Endothelial cell of umbilical vein (primary cell): ENCODE measurements around the gene PCBP4. TPM values are rescaled to one million over a fixed set of nuclear protein-coding genes. Genes with fewer than 3 reads are reported as not detected.

Experiments used
- BruUV-seq: library from RNA; stranded (reverse); fragments of 400-500 nt; replicated peaks from 2 replicates; lab custom pipeline; 2021; lab: Mats Ljungman, UMichigan
- CTCF ChIA-PET: fragments of 300-600, 350-600 bp; sonication (Branson Sonifier 250); formaldehyde crosslinking; loops from one replicate; lab custom pipeline; 2021; ENCODE audit warnings: antibody characterized with exemption, inconsistent platforms; lab: Charles Lee
- POLR2A ChIA-PET: fragments of 300-600, 350-600 bp; sonication (Branson Sonifier 250); formaldehyde crosslinking; loops from one replicate; lab custom pipeline; 2021; ENCODE audit warnings: antibody characterized with exemption, inconsistent platforms; lab: Charles Lee
- DNase-seq: peaks from one replicate; pipeline ENCODE4 v3.0.0-alpha.2; 2011; ENCODE audit warnings: low read depth, low spot score
- FAIRE-seq: peaks from 2 replicates; lab custom pipeline; 2011; peaks lifted over from hg19 to GRCh38; lab: Jason Lieb, UNC
- H2AFZ ChIP-seq: 2 replicates; pipeline ENCODE4 v1.6.0; 2012; ENCODE audit warnings: low read depth, low read length, control low read depth, inconsistent platforms
- H3K27ac ChIP-seq: 2 replicates; pipeline ENCODE4 v1.5.1; 2011; ENCODE audit warnings: low read depth, mild to moderate bottlenecking, control low read depth, low read length, moderate library complexity; ENCODE audit not compliant: insufficient read depth
- H3K27me3 ChIP-seq, 2 experiments: 2 replicates each; pipeline versions ENCODE4 v1.6.0 to v1.6.1; 2011; ENCODE audit warnings: low read length in 2 of 2, mixed read lengths in 1 of 2; ENCODE audit not compliant: control insufficient read depth in 2 of 2, insufficient read depth in 2 of 2
- H3K36me3 ChIP-seq, 2 experiments: 2 replicates in 1 of 2; 3 replicates in 1 of 2; pipeline ENCODE4 v1.5.1; 2011; ENCODE audit warnings: low read length in 2 of 2, mild to moderate bottlenecking in 1 of 2, moderate library complexity in 1 of 2; ENCODE audit not compliant: control insufficient read depth in 2 of 2, insufficient read depth in 2 of 2; ENCODE audit errors: extremely low read depth in 1 of 2
- H3K4me1 ChIP-seq: 3 replicates; pipeline ENCODE4 v1.5.1; 2011; ENCODE audit warnings: mild to moderate bottlenecking, low read length; ENCODE audit not compliant: control insufficient read depth, insufficient read depth; ENCODE audit errors: extremely low read depth
- H3K4me2 ChIP-seq: 2 replicates; pipeline ENCODE4 v1.6.1; 2011; ENCODE audit warnings: low read length, control low read depth, mixed read lengths; ENCODE audit not compliant: insufficient read depth
- H3K4me3 ChIP-seq, 3 experiments: fragments of 200-600 bp in 1 of 3; sonication (generic), shearing (Covaris generic) in 1 of 3; replicated peaks in 1 of 3; 2 replicates each; pipeline ENCODE4 v1.5.1; 2011 to 2016; ENCODE audit warnings: control low read depth in 3 of 3, low read length in 3 of 3, mild to moderate bottlenecking in 2 of 3, inconsistent platforms in 1 of 3, low read depth in 1 of 3, moderate library complexity in 1 of 3; ENCODE audit not compliant: insufficient read depth in 1 of 3
- H3K79me2 ChIP-seq: 2 replicates; pipeline ENCODE4 v1.6.0; 2012; ENCODE audit warnings: low read length, inconsistent platforms; ENCODE audit not compliant: control insufficient read depth, insufficient read depth
- H3K9ac ChIP-seq: replicated peaks from 2 replicates; pipeline ENCODE3; 2011; ENCODE audit warnings: low read length, control low read depth; ENCODE audit not compliant: insufficient read depth; ENCODE audit errors: extremely low read depth
- H3K9me1 ChIP-seq: replicated peaks from 3 replicates; pipeline ENCODE4 v1.6.0; 2011; ENCODE audit warnings: mild to moderate bottlenecking, low read length; ENCODE audit not compliant: control insufficient read depth, insufficient read depth; ENCODE audit errors: extremely low read depth
- H3K9me3 ChIP-seq: replicated peaks from 2 replicates; pipeline ENCODE4 v1.5.1; 2012; ENCODE audit warnings: low read length, inconsistent platforms; ENCODE audit not compliant: control insufficient read depth, insufficient read depth
- H4K20me1 ChIP-seq: replicated peaks from 2 replicates; pipeline ENCODE3; 2011; ENCODE audit warnings: mild to moderate bottlenecking, low read length; ENCODE audit not compliant: control insufficient read depth, insufficient read depth; ENCODE audit errors: extremely low read depth
- EZH2 ChIP-seq: IDR thresholded peaks from 2 replicates; pipeline ENCODE4 v1.6.1; 2012; ENCODE audit warnings: borderline replicate concordance, low read depth, mild to moderate bottlenecking, moderate library complexity, low read length, inconsistent platforms; ENCODE audit not compliant: severe bottlenecking
- FOS ChIP-seq: IDR thresholded peaks from 2 replicates; pipeline ENCODE4 v1.6.1; 2011; ENCODE audit warnings: mild to moderate bottlenecking, low read length, moderate library complexity, borderline replicate concordance; ENCODE audit not compliant: insufficient read depth
- GATA2 ChIP-seq: IDR thresholded peaks from 2 replicates; pipeline ENCODE4 v1.7.0; 2011; ENCODE audit warnings: low read depth, mild to moderate bottlenecking, moderate library complexity, mixed read lengths, low read length; ENCODE audit not compliant: insufficient read length, insufficient read depth
- JUN ChIP-seq: IDR thresholded peaks from 2 replicates; pipeline ENCODE4 v1.6.1; 2011; ENCODE audit warnings: borderline replicate concordance, low read depth; ENCODE audit not compliant: insufficient read length, insufficient read depth
- MYC ChIP-seq: IDR thresholded peaks from one replicate; pipeline ENCODE4 v1.6.1; 2011; ENCODE audit warnings: mild to moderate bottlenecking, low read depth, low read length
- POLR2A ChIP-seq: IDR thresholded peaks from 2 replicates; pipeline ENCODE4 v1.6.1; 2012; ENCODE audit warnings: low read depth, mild to moderate bottlenecking, control low read depth, low read length
- POLR2AphosphoS5 ChIP-seq: IDR thresholded peaks from 2 replicates; pipeline ENCODE4 v1.6.1; 2012; ENCODE audit warnings: low read depth, mild to moderate bottlenecking, control low read depth, low read length, moderate library complexity; ENCODE audit not compliant: insufficient read depth
- dilution Hi-C: fragments of 300-500 bp; cut with MboI; formaldehyde crosslinking; loops from one replicate; pipeline ENCODE4 v1.15.0; 2019; ENCODE audit warnings: low sequenced_read_pairs; ENCODE audit not compliant: extremely low pct_ligation_motif_present
- intact Hi-C: fragments of 100-400 bp; cut with micrococcal nuclease; formaldehyde crosslinking; loops from one replicate; pipeline ENCODE4 v1.10.0; 2022
- polyA plus RNA-seq, 4 experiments: library from polyadenylated mRNA; depleted of rRNA in 3 of 4; stranded (reverse) in 3 of 4; unstranded in 1 of 4; fragments of >200 nt; gene quantifications; 2 replicates each; pipeline versions ENCODE4 v1.2.1 to v1.2.3, GENCODE V29; 2011 to 2012; ENCODE audit warnings: missing spikeins in 1 of 4
- total RNA-seq: library from RNA; stranded (reverse); gene quantifications from 2 replicates; pipeline ENCODE4 v1.2.3, GENCODE V29; 2021
- TF ChIP-seq, protein P1 (sequence below), 2 donors: IDR thresholded peaks; 1 replicate in 1 of 2; 2 replicates in 1 of 2; pipeline ENCODE4 v1.5.1; 2011; ENCODE audit warnings: low read length in 2 of 2, mild to moderate bottlenecking in 2 of 2, moderate library complexity in 2 of 2, control low read depth in 1 of 2, inconsistent platforms in 1 of 2, low read depth in 1 of 2; ENCODE audit not compliant: insufficient read depth in 1 of 2; ENCODE audit errors: extremely low read depth in 1 of 2
- TF ChIP-seq, protein P2 (sequence below): IDR thresholded peaks from 2 replicates; pipeline ENCODE4 v1.6.1; 2011; ENCODE audit not compliant: insufficient read depth, insufficient read length

The PCBP4 gene
- total and polyA plus RNA-seq, 2 donors (not counting 3 experiments of a cell fraction or from before 2014, with no cell fraction given) = 46.5 to 63.1 TPM

DNA sequence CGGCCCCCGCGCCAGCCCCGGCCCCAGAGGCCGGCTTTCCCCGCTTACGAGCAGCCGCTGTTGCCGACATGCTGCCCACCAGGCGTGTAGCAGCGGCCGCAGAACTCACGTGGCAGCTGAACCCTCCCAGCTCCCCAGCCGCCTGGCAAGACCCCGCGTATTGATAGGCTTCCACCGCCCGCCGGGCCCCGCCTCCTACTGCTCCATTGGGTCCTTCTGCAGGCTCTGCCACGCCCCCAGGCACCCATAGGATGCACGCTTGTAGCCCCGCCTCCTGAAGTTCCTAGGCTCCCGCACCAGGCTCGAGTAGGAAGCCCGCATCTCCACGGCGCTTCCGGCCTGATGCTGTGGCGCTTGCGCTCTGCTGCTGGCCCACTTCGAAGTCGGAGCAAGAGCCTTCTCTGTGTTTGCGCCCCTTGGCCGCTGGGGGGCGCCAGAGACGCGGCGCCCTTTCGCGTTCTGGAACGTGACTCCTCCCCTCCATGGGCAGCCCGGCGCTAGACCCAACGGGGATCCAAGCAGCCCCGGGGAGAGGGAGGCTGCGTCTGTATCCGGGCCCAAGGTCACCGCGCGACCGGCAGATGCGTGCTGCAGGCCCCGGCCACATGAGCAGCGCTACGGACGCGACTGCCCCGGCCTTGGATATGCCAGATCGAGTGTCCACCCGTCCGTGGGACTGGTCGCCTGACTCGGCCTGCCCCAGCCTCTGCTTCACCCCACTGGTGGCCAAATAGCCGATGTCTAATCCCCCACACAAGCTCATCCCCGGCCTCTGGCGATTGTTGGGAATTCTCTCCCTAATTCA, 25.3 kb downstream of the PCBP4 start, which contains the start of the genes PARP3 and RRP9:
Gene PARP3 (plus strand): TSS at position 566 of the 805 bp plus-strand sequence. CDS start 993 bp downstream, outside the sequence.
Gene RRP9 (minus strand): TSS at position 107 of the 805 bp plus-strand sequence. CDS start 37 bp downstream, at position 70.
- Histone ChIP-seq H3K27me3 (no peaks in the 10 kb centered on the region), H3K9me3 (no peaks in the 10 kb centered on the region), H3K4me2 (peak within 1 kb of the TSS; percentile 91), H3K4me3 (peak within 1 kb of the TSS; percentile 66 to 81 (median 79)), H3K9me1 (no peaks in the 10 kb centered on the region), H3K27ac (peak within 1 kb of the TSS; percentile 80), H2AFZ (peak within 1 kb of the TSS; percentile 89), H3K79me2 (peaks cover 16% of the 10 kb centered on the region), H3K9ac (peak within 1 kb of the TSS; percentile 78), H3K36me3 (peaks cover 0 to 12% of the 10 kb centered on the region in 2 experiments), H3K4me1 (peaks cover 21% of the 10 kb centered on the region), H4K20me1 (no peaks in the 10 kb centered on the region)
- DNase-seq (peak; percentile 100), FAIRE-seq (peak; percentile 100)
- BruUV-seq = no TSS peak
- TF ChIP-seq JUN = no peak
- peak; percentile 73 for TF ChIP-seq POLR2A
- TF ChIP-seq POLR2AphosphoS5 = peak; percentile 43
- TF ChIP-seq, protein P1, sequence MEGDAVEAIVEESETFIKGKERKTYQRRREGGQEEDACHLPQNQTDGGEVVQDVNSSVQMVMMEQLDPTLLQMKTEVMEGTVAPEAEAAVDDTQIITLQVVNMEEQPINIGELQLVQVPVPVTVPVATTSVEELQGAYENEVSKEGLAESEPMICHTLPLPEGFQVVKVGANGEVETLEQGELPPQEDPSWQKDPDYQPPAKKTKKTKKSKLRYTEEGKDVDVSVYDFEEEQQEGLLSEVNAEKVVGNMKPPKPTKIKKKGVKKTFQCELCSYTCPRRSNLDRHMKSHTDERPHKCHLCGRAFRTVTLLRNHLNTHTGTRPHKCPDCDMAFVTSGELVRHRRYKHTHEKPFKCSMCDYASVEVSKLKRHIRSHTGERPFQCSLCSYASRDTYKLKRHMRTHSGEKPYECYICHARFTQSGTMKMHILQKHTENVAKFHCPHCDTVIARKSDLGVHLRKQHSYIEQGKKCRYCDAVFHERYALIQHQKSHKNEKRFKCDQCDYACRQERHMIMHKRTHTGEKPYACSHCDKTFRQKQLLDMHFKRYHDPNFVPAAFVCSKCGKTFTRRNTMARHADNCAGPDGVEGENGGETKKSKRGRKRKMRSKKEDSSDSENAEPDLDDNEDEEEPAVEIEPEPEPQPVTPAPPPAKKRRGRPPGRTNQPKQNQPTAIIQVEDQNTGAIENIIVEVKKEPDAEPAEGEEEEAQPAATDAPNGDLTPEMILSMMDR (IDR thresholded peaks at IDR 0.05; ENCODE audit: extremely low read depth in 1 of 2, insufficient read depth in 1 of 2, low read depth in 1 of 2, low read length in 2 of 2) = peak; percentile 100
- TF ChIP-seq FOS = no peak
- TF ChIP-seq MYC = peak; percentile 47
- TF ChIP-seq, protein P2, sequence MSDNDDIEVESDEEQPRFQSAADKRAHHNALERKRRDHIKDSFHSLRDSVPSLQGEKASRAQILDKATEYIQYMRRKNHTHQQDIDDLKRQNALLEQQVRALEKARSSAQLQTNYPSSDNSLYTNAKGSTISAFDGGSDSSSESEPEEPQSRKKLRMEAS = peak; percentile 92
- TF ChIP-seq EZH2 = no peak
- TF ChIP-seq GATA2 = no peak
- ChIA-PET CTCF (interaction anchor here (0.6 to 2.8 kb wide), 17 partner anchors 9 to 552 kb away, joined by 3 to 46 read pairs (median 3); partner anchors contain the start of genes ABHD14A, ABHD14B, ACY1 and DUSP7), POLR2A (interaction anchor here (0.9 to 2.1 kb wide), 3 partner anchors 11 to 54 kb away, joined by 3 to 4 read pairs (median 4); partner anchors contain the start of genes ABHD14B and RPL29)
- intact Hi-C loops = loop anchor here (1.0 to 10.0 kb wide), 10 partner anchors 14 to 557 kb away; partner anchors contain the start of genes ABHD14B, ACY1, DCAF1 and MANF
- dilution Hi-C loops = no loop called here
